K562 (cell line): ENCODE data around the gene MYOCD. TPM values are rescaled to one million over a fixed set of nuclear protein-coding genes. Genes with fewer than 3 reads are reported as not detected.

Experiments
- ATAC-seq: fragments of 200-7000 bp; cut with Tn5 transposase; 3 replicates; pipeline ENCODE4 v1.9.1; 2020; ENCODE audit warnings: moderate library complexity
- BruUV-seq: library from RNA; stranded (reverse); fragments of 400-500 nt; replicated peaks from 2 replicates; lab custom pipeline; 2021; lab: Mats Ljungman, UMichigan
- CTCF ChIA-PET: fragments of 300-600 bp; formaldehyde crosslinking; extraction: SDS; loops from one replicate; lab custom pipeline; 2021; ENCODE audit warnings: low intra/inter-chr PET ratio; lab: Yijun Ruan, JAX
- POLR2A ChIA-PET: fragments of 300-600, 350-650 bp; sonication (Branson Sonifier 250); formaldehyde crosslinking; extraction: SDS; loops from one replicate; lab custom pipeline; 2021; ENCODE audit warnings: antibody characterized with exemption, inconsistent platforms; lab: Yijun Ruan, JAX
- DNase-seq, 4 experiments: peaks; one replicate each; pipeline versions ENCODE4 v3.0.0 to v3.0.0-alpha.2; 2011 to 2018; ENCODE audit warnings: low spot score in 3 of 4, mixed read lengths in 3 of 4; ENCODE audit errors: extremely low read depth in 1 of 4
- FAIRE-seq: peaks from 2 replicates; lab custom pipeline; 2011; peaks lifted over from hg19 to GRCh38; lab: Jason Lieb, UNC
- H2AFZ ChIP-seq: 2 replicates; pipeline ENCODE4 v1.6.0; 2011; ENCODE audit warnings: low read depth, low read length, control low read depth, inconsistent platforms
- H3K27ac ChIP-seq: fragments of 200-600 bp; 3 replicates; pipeline ENCODE4 v1.8.0; 2011; ENCODE audit warnings: low read depth, mild to moderate bottlenecking, control low read depth, inconsistent platforms, low read length, moderate library complexity, mixed read lengths; ENCODE audit errors: extremely low read depth
- H3K27me3 ChIP-seq, 2 experiments: fragments of 300-600 bp in 1 of 2; 2 replicates in 1 of 2; 3 replicates in 1 of 2; pipeline versions ENCODE4 v1.6.0 to v1.8.0; 2011; ENCODE audit warnings: inconsistent platforms in 2 of 2, low read length in 2 of 2, mild to moderate bottlenecking in 1 of 2, mixed read lengths in 1 of 2, moderate library complexity in 1 of 2; ENCODE audit not compliant: control insufficient read depth in 2 of 2, insufficient read depth in 2 of 2
- H3K36me3 ChIP-seq: fragments of 300-600 bp; 3 replicates; pipeline ENCODE4 v1.8.0; 2011; ENCODE audit warnings: mild to moderate bottlenecking, low read length, inconsistent platforms; ENCODE audit not compliant: control insufficient read depth, insufficient read depth
- H3K4me1 ChIP-seq, 2 experiments: fragments of 200-600 bp in 1 of 2; replicated peaks in 1 of 2; 2 replicates in 1 of 2; 3 replicates in 1 of 2; pipeline versions ENCODE4 v1.5.1 to v1.8.0; 2011; ENCODE audit warnings: inconsistent platforms in 2 of 2, low read length in 2 of 2, mild to moderate bottlenecking in 1 of 2, mixed read lengths in 1 of 2, moderate library complexity in 1 of 2; ENCODE audit not compliant: control insufficient read depth in 2 of 2, insufficient read depth in 2 of 2
- H3K4me2 ChIP-seq: 2 replicates; pipeline ENCODE4 v1.6.1; 2011; ENCODE audit warnings: low read length, control low read depth, inconsistent platforms, mixed read lengths; ENCODE audit not compliant: insufficient read depth
- H3K4me3 ChIP-seq: fragments of 200-600 bp; sonication (generic), shearing (Covaris generic); 2 replicates; pipeline ENCODE4 v1.5.1; 2016; ENCODE audit warnings: control low read depth, inconsistent platforms
- H3K79me2 ChIP-seq: fragments of 200-600 bp; 3 replicates; pipeline ENCODE4 v1.8.0; 2011; ENCODE audit warnings: low read length, inconsistent platforms; ENCODE audit not compliant: control insufficient read depth, insufficient read depth
- H3K9ac ChIP-seq, 2 experiments: 2 replicates each; pipeline versions ENCODE4 v1.6.0 to v1.6.1; 2011; ENCODE audit warnings: low read depth in 2 of 2, low read length in 2 of 2, control low read depth in 1 of 2, inconsistent platforms in 1 of 2, mild to moderate bottlenecking in 1 of 2, mixed read lengths in 1 of 2; ENCODE audit not compliant: insufficient read depth in 1 of 2
- H3K9me1 ChIP-seq: one replicate; pipeline ENCODE4 v1.6.0; 2011; ENCODE audit warnings: inconsistent platforms, mild to moderate bottlenecking, low read length, moderate library complexity; ENCODE audit not compliant: control insufficient read depth, insufficient read depth
- H3K9me3 ChIP-seq: replicated peaks from 2 replicates; pipeline ENCODE4 v1.5.1; 2011; ENCODE audit warnings: low read depth, low read length, inconsistent platforms; ENCODE audit not compliant: control insufficient read depth, insufficient read depth
- H4K20me1 ChIP-seq: replicated peaks from 2 replicates; pipeline ENCODE4 v1.6.1; 2011; ENCODE audit warnings: low read length, inconsistent platforms, mixed read lengths; ENCODE audit not compliant: control insufficient read depth, insufficient read depth
- CREBBP ChIP-seq: IDR thresholded peaks from one replicate; pipeline ENCODE4 v1.6.1; 2012; ENCODE audit warnings: low read depth, mild to moderate bottlenecking, control low read depth, inconsistent platforms, low read length
- MNT ChIP-seq, 2 experiments: fragments of 450-650 bp; conservative IDR thresholded peaks; 2 replicates each; pipeline ENCODE4 v1.6.1; 2017; ENCODE audit warnings: mild to moderate bottlenecking in 2 of 2, moderate library complexity in 2 of 2
- SMARCC2 ChIP-seq: fragments of 450-650 bp; IDR thresholded peaks from 2 replicates; pipeline ENCODE4 v1.6.1; 2017; ENCODE audit warnings: antibody characterized with exemption, moderate library complexity, mild to moderate bottlenecking, low read depth
- TCF7L2 ChIP-seq: fragments of 150-350 bp; IDR thresholded peaks from 2 replicates; pipeline ENCODE4 v1.6.1; 2016; ENCODE audit warnings: low read depth, mild to moderate bottlenecking, low read length, moderate library complexity
- ZBTB2 ChIP-seq: fragments of 450-650 bp; IDR thresholded peaks from 2 replicates; pipeline ENCODE4 v1.6.1; 2016; ENCODE audit warnings: antibody characterized with exemption
- ZNF395 ChIP-seq: fragments of 200-800 bp; sonication (Bioruptor generic); IDR thresholded peaks from 2 replicates; pipeline ENCODE4 v1.6.1; 2017; ENCODE audit warnings: missing genetic modification characterization, missing compliant biosample characterization
- ZNF717 ChIP-seq: fragments of 250-450 bp; sonication (Bioruptor Pico); IDR thresholded peaks from 2 replicates; pipeline ENCODE4 v1.5.0; 2021
- WGBS: fragments of 100-300 bp; shearing (Covaris generic); methylation state at CpG from one replicate; pipeline ENCODE4 v1.1.6; 2016; ENCODE audit warnings: low coverage, mixed read lengths; ENCODE audit not compliant: insufficient coverage; ENCODE audit errors: missing lambda C conversion rate; 5-methylcytosine and 5-hydroxymethylcytosine counted together
- in situ Hi-C: fragments of 300-500 bp; cut with MboI; formaldehyde crosslinking; loops from 4 replicates; pipeline ENCODE4 v1.15.0; 2018; ENCODE audit warnings: inconsistent platforms, mixed read lengths
- intact Hi-C: fragments of 100-400 bp; cut with micrococcal nuclease; formaldehyde crosslinking; loops from 2 replicates; pipeline ENCODE4 v1.14.2; 2022
- polyA plus RNA-seq, 8 experiments: library from polyadenylated mRNA; depleted of rRNA in 4 of 8; stranded (reverse) in 5 of 8; unstranded in 3 of 8; fragments of >200 nt; fragmentation: Nextera tagmentation in 2 of 8; fragmentation: Illumina TruSeq in 1 of 8; extraction: Ambion mirVana in 2 of 8; extraction: Trizol in 1 of 8; gene quantifications; 2 replicates each; pipeline versions ENCODE4 v1.2.1 to v1.2.3, GENCODE V29; 2011 to 2014; ENCODE audit warnings: inconsistent platforms in 1 of 8, missing spikeins in 1 of 8
- total RNA-seq, 7 experiments: library from RNA; depleted of rRNA in 6 of 7; stranded (reverse); fragments of >200 nt in 6 of 7; fragmentation: Illumina TruSeq in 2 of 7; extraction: Trizol in 2 of 7; gene quantifications; 2 replicates each; pipeline versions ENCODE4 v1.2.1 to v1.2.3, GENCODE V29; 2011 to 2021; ENCODE audit warnings: low replicate concordance in 1 of 7

The MYOCD gene
- total and polyA plus RNA-seq, 9 of the 15 experiments (the other 6 are each of a cell fraction or from before 2014, with no cell fraction given) = not detected

GRCh38 chr17:12619459-12620199, 46.1 kb upstream of the MYOCD start:
- Histone ChIP-seq H3K27me3 (no peaks in the 10 kb centered on the region), H3K9me1 (no peaks in the 10 kb centered on the region), H3K9ac (no peak overlapping the region), H3K9me3 (no peaks in the 10 kb centered on the region), H3K79me2 (no peaks in the 10 kb centered on the region), H3K4me3 (no peak overlapping the region), H3K27ac (no peak overlapping the region), H2AFZ (no peak overlapping the region), H3K36me3 (no peaks in the 10 kb centered on the region), H4K20me1 (no peaks in the 10 kb centered on the region), H3K4me1 (no peaks in the 10 kb centered on the region), H3K4me2 (no peak overlapping the region)
- CTCF ChIA-PET = no interaction called here
- WGBS = 0% methylated on average over 5 of the region's 7 CpGs
- POLR2A ChIA-PET = no interaction called here
- no peak for FAIRE-seq
- in situ Hi-C loops = no loop called here
- BruUV-seq = no TSS peak
- intact Hi-C loops = no loop called here
- TF ChIP-seq MNT (conservative IDR thresholded peaks at IDR 0.05) = no peak
- ATAC-seq = no peak
- no peak for DNase-seq

- DNase-seq = no peak
- H3K79me2 ChIP-seq = no peaks in the 10 kb centered on the region
- H3K4me3 ChIP-seq = no peak overlapping the region
- H4K20me1 ChIP-seq = no peaks in the 10 kb centered on the region
- in situ Hi-C loops (no loop called here), intact Hi-C loops (no loop called here)
- no peak overlapping the region for H2AFZ ChIP-seq
- H3K9me3 ChIP-seq = no peaks in the 10 kb centered on the region
- no peak overlapping the region for H3K4me2 ChIP-seq
- no peak overlapping the region for H3K9ac ChIP-seq
- no peaks in the 10 kb centered on the region; a peak in 1 of 5 replicates for H3K27me3 ChIP-seq
- WGBS = 0% methylated on average over 5 of the region's 5 CpGs
- ATAC-seq = no peak
- H3K9me1 ChIP-seq = no peaks in the 10 kb centered on the region
- TF ChIP-seq ZNF717 (CRISPR knock-in tag) = no peak
- TF ChIP-seq TCF7L2 = no peak
- no peak for TF ChIP-seq ZBTB2
- no peak for TF ChIP-seq ZNF395 (CRISPR knock-in tag)
- no peak for TF ChIP-seq SMARCC2
- TF ChIP-seq CREBBP = no peak
- no TSS peak for BruUV-seq
- no peak for FAIRE-seq
- ChIA-PET CTCF (no interaction called here), POLR2A (interaction anchor here (0.7 kb wide), 1 partner anchor 74 kb away, joined by 3 read pairs; no protein-coding TSS in a partner anchor)
- no peak overlapping the region for H3K27ac ChIP-seq
- no peaks in the 10 kb centered on the region for H3K36me3 ChIP-seq
- no peaks in the 10 kb centered on the region for H3K4me1 ChIP-seq
Observed at GRCh38 chr17:12620200-12620720, 45.4 kb upstream of the MYOCD start.
